Gastroesophageal sphincter (tissue), 4 donors: ENCODE measurements around the gene LRP6. TPM values are rescaled to one million over a fixed set of nuclear protein-coding genes. Genes with fewer than 3 reads are reported as not detected.

ENCODE experiments used
- ATAC-seq: fragments of 150-250 bp; one replicate; pipeline ENCODE4 v1.9.1; 2016; ENCODE audit warnings: mild to moderate bottlenecking, moderate library complexity
- H3K27ac ChIP-seq, 4 donors: fragments of 200-600 bp; sonication (generic) in 3 of 4; 1 replicate in 3 of 4; 2 replicates in 1 of 4; pipeline ENCODE4 v1.5.1; 2016 to 2019
- H3K27me3 ChIP-seq: fragments of 200-600 bp; sonication (generic); one replicate; pipeline ENCODE4 v1.5.1; 2019
- H3K36me3 ChIP-seq, 2 donors: fragments of 200-600 bp; sonication (generic); one replicate each; pipeline ENCODE4 v1.5.1; 2019; ENCODE audit warnings: control low read depth in 1 of 2
- H3K4me1 ChIP-seq, 3 donors: fragments of 200-600 bp; sonication (generic); 1 replicate in 2 of 3; 2 replicates in 1 of 3; pipeline ENCODE4 v1.5.1; 2016 to 2019; ENCODE audit warnings: control low read depth in 2 of 3
- H3K4me3 ChIP-seq, 2 donors: fragments of 200-600 bp; sonication (generic); one replicate each; pipeline ENCODE4 v1.5.1; 2019; ENCODE audit warnings: mild to moderate bottlenecking in 1 of 2, moderate library complexity in 1 of 2
- H3K9me3 ChIP-seq, 3 donors: fragments of 200-600 bp; sonication (generic); one replicate each; pipeline ENCODE4 v1.5.1; 2017 to 2019; ENCODE audit warnings: control low read depth in 2 of 3
- EP300 ChIP-seq: sonication (generic); formaldehyde crosslinking; IDR thresholded peaks from one replicate; pipeline ENCODE4 v1.6.1; 2017; ENCODE audit warnings: antibody characterized with exemption, mild to moderate bottlenecking
- POLR2A ChIP-seq, 2 donors: fragments of 450-650 bp; IDR thresholded peaks; one replicate each; pipeline ENCODE4 v1.6.1; 2017; ENCODE audit warnings: antibody characterized with exemption in 2 of 2, mild to moderate bottlenecking in 2 of 2, moderate library complexity in 1 of 2
- POLR2AphosphoS5 ChIP-seq: sonication (generic); formaldehyde crosslinking; IDR thresholded peaks from one replicate; pipeline ENCODE4 v1.6.1; 2017; ENCODE audit warnings: antibody characterized with exemption
- whole genome bisulfite sequencing, 2 donors: methylation state at CpG; one replicate each; pipeline ENCODE4 v1.1.5; 2018; ENCODE audit warnings: low coverage in 1 of 2; 5-methylcytosine and 5-hydroxymethylcytosine counted together
- total RNA-seq, 4 donors: library from RNA; depleted of rRNA; stranded (reverse); fragments of >200 nt; gene quantifications; one replicate each; pipeline ENCODE4 v1.1.0, GENCODE V29; 2016
- TF ChIP-seq, protein P1 (sequence below), 4 experiments: fragments of 200-600 bp in 2 of 4; fragments of 450-650 bp in 2 of 4; sonication (generic) in 1 of 4; IDR thresholded peaks; one replicate each; pipeline ENCODE4 v1.5.1; 2017 to 2019; ENCODE audit warnings: antibody characterized with exemption in 4 of 4, mild to moderate bottlenecking in 2 of 4, moderate library complexity in 2 of 4

LRP6 gene
- total RNA-seq, 4 donors from 2014 or later, result 34.5 to 58.5 (median 42.6) TPM

DNA sequence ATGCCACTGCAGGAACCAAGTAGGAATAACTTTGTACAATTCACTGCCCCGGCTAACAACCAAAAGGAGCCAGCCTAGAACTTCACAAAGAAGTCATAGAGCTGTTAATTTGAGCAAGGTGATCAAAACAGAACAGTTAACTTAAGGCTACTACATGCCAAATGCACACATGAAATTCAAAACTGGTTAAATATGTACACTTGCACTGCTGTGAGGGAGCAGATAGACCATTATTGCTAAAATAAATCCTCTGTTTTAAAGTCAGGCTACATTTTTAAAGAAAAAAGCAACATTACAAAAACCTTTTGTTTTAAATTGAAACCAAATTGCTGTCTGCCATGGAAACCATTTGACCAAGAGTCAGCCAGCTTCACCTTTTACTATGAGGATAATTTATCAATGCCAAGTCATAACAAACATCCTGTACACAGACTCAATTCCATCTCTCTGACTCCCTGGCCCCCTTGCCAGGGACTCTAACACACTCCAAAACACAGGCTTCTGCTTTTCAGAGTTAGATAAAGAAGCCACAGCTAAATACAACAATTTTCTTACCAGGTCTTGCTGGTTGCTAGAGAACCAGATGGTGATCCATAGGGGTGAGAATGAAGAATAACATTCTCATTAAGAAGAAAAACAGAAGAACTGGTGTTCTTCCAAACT is 84.0 kb downstream of the LRP6 start:
- H3K4me1 ChIP-seq, result peaks cover 5 to 66% (median 7%) of the 10 kb centered on the region in 3 donors
- no peaks in the 10 kb centered on the region for H3K9me3 ChIP-seq
- peak; percentile 41 for ATAC-seq
- peak overlapping the region in 1 of 2 donors; percentile 10 for H3K4me3 ChIP-seq
- no peaks in the 10 kb centered on the region for H3K36me3 ChIP-seq
- no peak for TF ChIP-seq POLR2A (IDR thresholded peaks at IDR 0.05)
- TF ChIP-seq, protein P1, sequence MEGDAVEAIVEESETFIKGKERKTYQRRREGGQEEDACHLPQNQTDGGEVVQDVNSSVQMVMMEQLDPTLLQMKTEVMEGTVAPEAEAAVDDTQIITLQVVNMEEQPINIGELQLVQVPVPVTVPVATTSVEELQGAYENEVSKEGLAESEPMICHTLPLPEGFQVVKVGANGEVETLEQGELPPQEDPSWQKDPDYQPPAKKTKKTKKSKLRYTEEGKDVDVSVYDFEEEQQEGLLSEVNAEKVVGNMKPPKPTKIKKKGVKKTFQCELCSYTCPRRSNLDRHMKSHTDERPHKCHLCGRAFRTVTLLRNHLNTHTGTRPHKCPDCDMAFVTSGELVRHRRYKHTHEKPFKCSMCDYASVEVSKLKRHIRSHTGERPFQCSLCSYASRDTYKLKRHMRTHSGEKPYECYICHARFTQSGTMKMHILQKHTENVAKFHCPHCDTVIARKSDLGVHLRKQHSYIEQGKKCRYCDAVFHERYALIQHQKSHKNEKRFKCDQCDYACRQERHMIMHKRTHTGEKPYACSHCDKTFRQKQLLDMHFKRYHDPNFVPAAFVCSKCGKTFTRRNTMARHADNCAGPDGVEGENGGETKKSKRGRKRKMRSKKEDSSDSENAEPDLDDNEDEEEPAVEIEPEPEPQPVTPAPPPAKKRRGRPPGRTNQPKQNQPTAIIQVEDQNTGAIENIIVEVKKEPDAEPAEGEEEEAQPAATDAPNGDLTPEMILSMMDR (IDR thresholded peaks at IDR 0.05), result no peak
- no peak for TF ChIP-seq EP300
- TF ChIP-seq POLR2AphosphoS5, result no peak
- no peaks in the 10 kb centered on the region for H3K27me3 ChIP-seq
- WGBS, 2 donors, result 17 to 27% methylated on average over 1 of the region's 1 CpG
- H3K27ac ChIP-seq, result peak overlapping the region; percentile 48 to 64 (median 54)

DNA sequence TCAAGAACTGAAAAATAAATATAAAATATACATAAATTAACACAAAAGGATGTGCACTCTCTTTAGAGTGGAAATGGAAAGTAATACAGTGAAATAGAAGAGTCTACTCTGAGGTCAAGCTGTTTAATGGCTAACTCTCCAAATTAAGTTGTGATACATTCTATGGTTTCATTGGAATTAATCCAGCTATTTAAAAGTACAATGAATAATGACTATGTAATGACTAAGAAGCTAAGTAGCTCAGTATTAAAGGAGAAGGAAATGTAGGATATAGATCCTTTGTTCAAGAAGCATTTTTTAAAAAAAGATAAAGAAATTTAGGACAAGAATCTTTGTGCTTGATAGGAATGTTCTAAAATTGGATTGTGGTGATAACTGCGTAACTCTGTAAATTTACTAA is 85.3 kb downstream of the LRP6 start:
- Histone ChIP-seq H3K4me1 (peaks cover 5 to 56% (median 7%) of the 10 kb centered on the region in 3 donors), H3K27me3 (no peaks in the 10 kb centered on the region), H3K36me3 (no peaks in the 10 kb centered on the region), H3K9me3 (no peaks in the 10 kb centered on the region), H3K27ac (no peak overlapping the region), H3K4me3 (no peak overlapping the region)
- ATAC-seq, result no peak
- TF ChIP-seq POLR2AphosphoS5 (no peak), EP300 (no peak), POLR2A (IDR thresholded peaks at IDR 0.05) (no peak)
- TF ChIP-seq, protein P1 (IDR thresholded peaks at IDR 0.05), result no peak
- WGBS, 2 donors, result 89 to 94% methylated on average over 1 of the region's 1 CpG

DNA sequence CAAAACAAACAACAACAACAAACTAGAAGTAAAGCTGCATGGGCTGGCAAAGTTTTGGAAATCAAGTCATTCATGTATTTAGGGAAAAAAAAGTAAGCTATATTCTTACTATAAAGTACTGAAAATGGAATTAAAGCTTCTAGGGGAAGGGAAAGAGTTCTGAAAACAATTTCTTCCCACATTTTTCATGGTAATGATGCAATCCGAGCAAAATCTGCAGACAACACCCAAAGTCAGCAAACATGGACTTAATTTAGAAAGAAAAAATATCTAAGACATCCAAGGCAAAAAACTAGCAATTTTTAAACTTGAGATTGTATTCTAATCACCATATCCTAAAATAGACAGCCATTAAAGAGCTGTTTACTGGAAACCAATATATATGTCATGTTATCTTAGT is 86.3 kb downstream of the LRP6 start:
- no peak overlapping the region for H3K27ac ChIP-seq
- H3K36me3 ChIP-seq, result no peaks in the 10 kb centered on the region
- WGBS, 2 donors, result 47 to 80% methylated on average over 1 of the region's 1 CpG
- peaks cover 5 to 48% (median 7%) of the 10 kb centered on the region in 3 donors for H3K4me1 ChIP-seq
- no peaks in the 10 kb centered on the region for H3K27me3 ChIP-seq
- ATAC-seq, result no peak
- H3K9me3 ChIP-seq, result no peaks in the 10 kb centered on the region
- TF ChIP-seq POLR2AphosphoS5, result no peak
- TF ChIP-seq, protein P1 (IDR thresholded peaks at IDR 0.05), result no peak
- no peak for TF ChIP-seq EP300
- no peak for TF ChIP-seq POLR2A (IDR thresholded peaks at IDR 0.05)
- no peak overlapping the region for H3K4me3 ChIP-seq

DNA sequence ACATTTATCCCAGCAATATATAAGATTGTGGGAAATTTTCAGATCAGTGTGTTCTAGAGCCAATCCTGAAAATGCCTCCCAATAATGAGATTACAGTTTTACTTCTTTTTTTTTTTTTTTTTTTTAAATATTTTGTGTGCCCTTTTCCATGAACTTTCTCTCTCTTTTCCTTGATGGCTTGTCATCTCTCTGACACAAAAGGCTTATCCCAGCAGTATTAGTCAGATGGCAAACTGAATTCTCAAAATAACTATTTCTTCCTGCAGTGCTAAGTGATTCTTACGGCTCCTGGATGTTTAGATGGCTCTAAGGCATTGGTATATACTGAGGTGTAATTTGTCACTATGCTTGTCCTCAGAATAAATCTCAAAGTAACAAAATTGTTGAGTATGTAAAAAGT is 86.7 kb downstream of the LRP6 start:
- no peak overlapping the region for H3K4me3 ChIP-seq
- H3K36me3 ChIP-seq, result no peaks in the 10 kb centered on the region
- H3K9me3 ChIP-seq, result no peaks in the 10 kb centered on the region
- H3K4me1 ChIP-seq, result peaks cover 4 to 44% (median 5%) of the 10 kb centered on the region in 3 donors
- WGBS, 2 donors, result 0 to 17% methylated on average over 1 of the region's 1 CpG
- no peak for ATAC-seq
- no peaks in the 10 kb centered on the region for H3K27me3 ChIP-seq
- no peak overlapping the region for H3K27ac ChIP-seq
- TF ChIP-seq, protein P1 (IDR thresholded peaks at IDR 0.05), result no peak
- no peak for TF ChIP-seq EP300
- TF ChIP-seq POLR2AphosphoS5, result no peak
- TF ChIP-seq POLR2A (IDR thresholded peaks at IDR 0.05), result no peak

DNA sequence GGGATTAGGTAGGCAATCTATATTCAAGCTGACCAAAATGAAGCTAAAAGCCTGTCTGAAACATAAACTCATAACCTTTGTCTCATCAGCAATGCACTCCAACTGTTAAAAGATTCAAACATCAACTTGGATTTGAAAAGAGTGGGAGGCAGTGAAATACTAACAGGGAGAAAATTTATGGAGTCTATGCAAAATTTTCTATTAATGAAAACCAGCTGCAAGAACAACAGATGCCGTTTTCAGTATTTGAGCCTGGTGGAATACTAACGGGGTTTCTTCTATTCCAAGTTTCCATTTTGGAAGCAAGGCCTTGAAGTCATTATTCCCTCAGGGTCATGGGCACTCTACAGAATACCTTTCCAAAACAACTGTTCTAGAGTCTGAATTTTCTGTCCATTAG is 88.3 kb downstream of the LRP6 start:
- no peak for ATAC-seq
- no peak overlapping the region for H3K27ac ChIP-seq

More for the DNA sequence above, 88.3 kb downstream of the LRP6 start:
- TF ChIP-seq, protein P1 (IDR thresholded peaks at IDR 0.05), result no peak
- TF ChIP-seq POLR2A (IDR thresholded peaks at IDR 0.05), result no peak
- no peak for TF ChIP-seq EP300
- TF ChIP-seq POLR2AphosphoS5, result no peak
- peaks cover 3 to 29% (median 5%) of the 10 kb centered on the region in 3 donors for H3K4me1 ChIP-seq
- no peaks in the 10 kb centered on the region for H3K27me3 ChIP-seq
- no peak overlapping the region for H3K4me3 ChIP-seq
- no peaks in the 10 kb centered on the region for H3K9me3 ChIP-seq
- WGBS, 2 donors, result 39 to 49% methylated on average over 2 of the region's 2 CpGs
- no peaks in the 10 kb centered on the region for H3K36me3 ChIP-seq
